HEK293 (cell line): Measurements from ENCODE around the gene BTRC.

Experiments
- CTCF ChIA-PET: fragments of 350-600 bp; formaldehyde crosslinking; extraction: SDS; loops from one replicate; lab custom pipeline; 2021; ENCODE audit warnings: antibody characterized with exemption; lab: Yijun Ruan, JAX
- POLR2A ChIA-PET: fragments of 300-600 bp; formaldehyde crosslinking; extraction: SDS; loops from one replicate; lab custom pipeline; 2020; ENCODE audit warnings: antibody characterized with exemption, inconsistent platforms; lab: Yijun Ruan, JAX
- H3K27ac ChIP-seq: fragments of 200-500 bp; sonication (Bioruptor generic); 2 replicates; pipeline ENCODE4 v1.5.1; 2014; ENCODE audit warnings: low read depth, low read length, control low read depth, inconsistent platforms; ENCODE audit errors: extremely low read depth
- H3K36me3 ChIP-seq, 2 experiments: fragments of 200-500 bp in 1 of 2; sonication (Bioruptor generic) in 1 of 2; 1 replicate in 1 of 2; 2 replicates in 1 of 2; pipeline ENCODE4 v1.5.1; 2014 to 2017; ENCODE audit warnings: inconsistent platforms in 2 of 2, low read length in 2 of 2; ENCODE audit not compliant: control insufficient read depth in 2 of 2, insufficient read depth in 1 of 2
- H3K4me1 ChIP-seq: fragments of 200-500 bp; sonication (Bioruptor generic); 2 replicates; pipeline ENCODE4 v1.5.1; 2014; ENCODE audit warnings: mild to moderate bottlenecking, low read length, inconsistent platforms; ENCODE audit not compliant: control insufficient read depth, insufficient read depth
- H3K4me3 ChIP-seq: 2 replicates; pipeline ENCODE4 v1.5.1; 2011; ENCODE audit warnings: low read depth, mild to moderate bottlenecking, control low read depth, low read length, moderate library complexity
- H3K9me3 ChIP-seq: fragments of 200-500 bp; sonication (Bioruptor generic); 2 replicates; pipeline ENCODE4 v1.5.1; 2014; ENCODE audit warnings: low read depth, low read length, inconsistent platforms; ENCODE audit not compliant: control insufficient read depth, insufficient read depth
- GLI2 ChIP-seq: fragments of 450-650 bp; formaldehyde crosslinking; IDR thresholded peaks from 2 replicates; pipeline ENCODE4; 2017; ENCODE audit warnings: missing biosample characterization, missing genetic modification characterization, low read depth, borderline replicate concordance
- HOXD13 ChIP-seq: sonication (generic); formaldehyde crosslinking; IDR thresholded peaks from 2 replicates; pipeline ENCODE4 v1.8.0; 2022; ENCODE audit warnings: missing genetic modification reagents, borderline replicate concordance
- SP3 ChIP-seq: fragments of 450-650 bp; formaldehyde crosslinking; IDR thresholded peaks from 2 replicates; pipeline ENCODE4 v1.5.1; 2016; ENCODE audit warnings: missing biosample characterization, missing genetic modification characterization
- ZBTB17 ChIP-seq: fragments of 450-650 bp; formaldehyde crosslinking; IDR thresholded peaks from 2 replicates; pipeline ENCODE4 v1.5.1; 2016; ENCODE audit warnings: missing biosample characterization, missing genetic modification characterization
- ZFHX2 ChIP-seq: fragments of 450-650 bp; formaldehyde crosslinking; conservative IDR thresholded peaks from 2 replicates; pipeline ENCODE4 v1.5.1; 2016; ENCODE audit warnings: missing biosample characterization, missing genetic modification characterization
- ZIC2 ChIP-seq: fragments of 450-650 bp; formaldehyde crosslinking; IDR thresholded peaks from 2 replicates; pipeline ENCODE4 v1.5.1; 2016; ENCODE audit warnings: missing biosample characterization, missing genetic modification characterization
- ZNF146 ChIP-seq: fragments of 450-650 bp; formaldehyde crosslinking; IDR thresholded peaks from 2 replicates; pipeline ENCODE4 v1.5.1; 2016; ENCODE audit warnings: missing biosample characterization, missing genetic modification characterization
- ZNF2 ChIP-seq: fragments of 450-650 bp; formaldehyde crosslinking; IDR thresholded peaks from 2 replicates; pipeline ENCODE4 v1.5.1; 2016; ENCODE audit warnings: missing biosample characterization, missing genetic modification characterization
- ZNF335 ChIP-seq: fragments of 450-650 bp; formaldehyde crosslinking; conservative IDR thresholded peaks from 2 replicates; pipeline ENCODE4 v1.5.1; 2016; ENCODE audit warnings: missing biosample characterization, missing genetic modification characterization
- ZNF423 ChIP-seq: fragments of 450-650 bp; formaldehyde crosslinking; IDR thresholded peaks from 2 replicates; pipeline ENCODE4 v1.5.1; 2016; ENCODE audit warnings: missing biosample characterization, missing genetic modification characterization
- ZNF610 ChIP-seq: fragments of 450-650 bp; formaldehyde crosslinking; IDR thresholded peaks from 2 replicates; pipeline ENCODE4 v1.5.1; 2016; ENCODE audit warnings: missing biosample characterization, missing genetic modification characterization, borderline replicate concordance
- ZNF621 ChIP-seq: fragments of 450-650 bp; formaldehyde crosslinking; IDR thresholded peaks from 2 replicates; pipeline ENCODE4 v1.5.1; 2017; ENCODE audit warnings: missing biosample characterization, missing genetic modification characterization
- ZNF639 ChIP-seq: fragments of 450-650 bp; formaldehyde crosslinking; IDR thresholded peaks from 2 replicates; pipeline ENCODE4 v1.5.1; 2016; ENCODE audit warnings: missing biosample characterization, missing genetic modification characterization
- ZNF677 ChIP-seq: fragments of 450-650 bp; IDR thresholded peaks from 2 replicates; pipeline ENCODE4 v1.5.0; 2018; ENCODE audit warnings: missing biosample characterization, mild to moderate bottlenecking, missing genetic modification characterization, moderate library complexity
- ZNF785 ChIP-seq: fragments of 450-650 bp; formaldehyde crosslinking; IDR thresholded peaks from 2 replicates; pipeline ENCODE4 v1.5.1; 2016; ENCODE audit warnings: missing biosample characterization, missing genetic modification characterization
- ZSCAN30 ChIP-seq: fragments of 450-650 bp; IDR thresholded peaks from 2 replicates; pipeline ENCODE4 v1.5.1; 2018; ENCODE audit warnings: missing biosample characterization, mild to moderate bottlenecking, missing genetic modification characterization, moderate library complexity
- TF ChIP-seq, protein P1 (sequence below): fragments of 450-650 bp; formaldehyde crosslinking; IDR thresholded peaks from 2 replicates; pipeline ENCODE4 v1.5.1; 2016; ENCODE audit warnings: missing biosample characterization, missing genetic modification characterization
- TF ChIP-seq, protein P2 (sequence below): fragments of 450-650 bp; formaldehyde crosslinking; IDR thresholded peaks from 2 replicates; pipeline ENCODE4 v1.5.1; 2017; ENCODE audit warnings: missing biosample characterization, missing genetic modification characterization
- TF ChIP-seq, protein P3 (sequence below): IDR thresholded peaks from 2 replicates; pipeline ENCODE4 v1.6.1; 2011; ENCODE audit warnings: mild to moderate bottlenecking, low read depth, low read length, borderline replicate concordance

BTRC gene

GRCh38 chr10:101529207-101529606 is 175.2 kb downstream of the BTRC start (continued):
- TF ChIP-seq, protein P1, sequence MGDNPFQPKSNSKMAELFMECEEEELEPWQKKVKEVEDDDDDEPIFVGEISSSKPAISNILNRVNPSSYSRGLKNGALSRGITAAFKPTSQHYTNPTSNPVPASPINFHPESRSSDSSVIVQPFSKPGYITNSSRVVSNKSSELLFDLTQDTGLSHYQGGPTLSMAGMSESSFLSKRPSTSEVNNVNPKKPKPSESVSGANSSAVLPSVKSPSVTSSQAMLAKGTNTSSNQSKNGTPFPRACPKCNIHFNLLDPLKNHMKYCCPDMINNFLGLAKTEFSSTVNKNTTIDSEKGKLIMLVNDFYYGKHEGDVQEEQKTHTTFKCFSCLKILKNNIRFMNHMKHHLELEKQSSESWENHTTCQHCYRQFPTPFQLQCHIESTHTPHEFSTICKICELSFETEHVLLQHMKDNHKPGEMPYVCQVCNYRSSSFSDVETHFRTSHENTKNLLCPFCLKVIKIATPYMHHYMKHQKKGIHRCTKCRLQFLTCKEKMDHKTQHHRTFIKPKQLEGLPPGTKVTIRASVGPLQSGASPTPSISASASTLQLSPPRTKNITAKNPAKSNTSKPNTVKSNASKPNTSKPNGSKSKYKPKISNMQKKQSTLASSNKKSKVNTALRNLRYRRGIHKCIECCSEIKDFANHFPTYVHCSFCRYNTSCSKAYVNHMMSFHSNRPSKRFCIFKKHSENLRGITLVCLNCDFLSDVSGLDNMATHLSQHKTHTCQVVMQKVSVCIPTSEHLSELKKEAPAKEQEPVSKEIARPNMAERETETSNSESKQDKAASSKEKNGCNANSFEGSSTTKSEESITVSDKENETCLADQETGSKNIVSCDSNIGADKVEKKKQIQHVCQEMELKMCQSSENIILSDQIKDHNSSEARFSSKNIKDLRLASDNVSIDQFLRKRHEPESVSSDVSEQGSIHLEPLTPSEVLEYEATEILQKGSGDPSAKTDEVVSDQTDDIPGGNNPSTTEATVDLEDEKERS (tag by site-specific recombination), result no peak
- TF ChIP-seq ZIC2 (tag by site-specific recombination) (no peak), ZNF677 (tag by site-specific recombination) (no peak)

- CTCF ChIA-PET, result interaction anchor here (0.7 to 2.0 kb wide), 2 partner anchors 34 to 316 kb away, joined by 3 to 6 read pairs; no protein-coding TSS in a partner anchor
- Histone ChIP-seq H3K9me3 (no peaks in the 10 kb centered on the region), H3K4me3 (no peak overlapping the region)
Measured at GRCh38 chr10:101529725-101530553, 176.0 kb downstream of the BTRC start.

GRCh38 chr10:101535949-101536348 is 182.0 kb downstream of the BTRC start:
- POLR2A ChIA-PET, result no interaction called here
- no peak for TF ChIP-seq ZSCAN30 (tag by site-specific recombination)
- TF ChIP-seq ZBTB17, result no peak
- no peak for TF ChIP-seq ZIC2 (tag by site-specific recombination)
- no peak for TF ChIP-seq ZNF2 (tag by site-specific recombination)
- TF ChIP-seq ZNF621, result no peak
- TF ChIP-seq SP3 (tag by site-specific recombination), result no peak
- TF ChIP-seq, all 188 proteins: peak for 0
- Histone ChIP-seq H3K4me3 (no peak overlapping the region), H3K27ac (no peak overlapping the region), H3K36me3 (peaks cover 13 to 55% of the 10 kb centered on the region in 2 experiments), H3K4me1 (no peaks in the 10 kb centered on the region), H3K9me3 (no peaks in the 10 kb centered on the region)
- CTCF ChIA-PET, result interaction anchor here (0.6 to 3.0 kb wide), 22 partner anchors 8 to 322 kb away, joined by 3 to 11 read pairs (median 4); no protein-coding TSS in a partner anchor

More at GRCh38 chr10:101529725-101530553, 176.0 kb downstream of the BTRC start:
- H3K27ac ChIP-seq, result no peak overlapping the region
- POLR2A ChIA-PET, result no interaction called here
- TF ChIP-seq HOXD13 (no peak), ZNF423 (tag by site-specific recombination) (no peak), ZNF610 (tag by site-specific recombination) (no peak), ZNF785 (tag by site-specific recombination) (no peak), ZFHX2 (no peak), ZNF146 (tag by site-specific recombination) (no peak), ZNF335 (tag by site-specific recombination) (no peak), ZNF639 (tag by site-specific recombination) (no peak), GLI2 (tag by site-specific recombination) (no peak)
- TF ChIP-seq, protein P2, sequence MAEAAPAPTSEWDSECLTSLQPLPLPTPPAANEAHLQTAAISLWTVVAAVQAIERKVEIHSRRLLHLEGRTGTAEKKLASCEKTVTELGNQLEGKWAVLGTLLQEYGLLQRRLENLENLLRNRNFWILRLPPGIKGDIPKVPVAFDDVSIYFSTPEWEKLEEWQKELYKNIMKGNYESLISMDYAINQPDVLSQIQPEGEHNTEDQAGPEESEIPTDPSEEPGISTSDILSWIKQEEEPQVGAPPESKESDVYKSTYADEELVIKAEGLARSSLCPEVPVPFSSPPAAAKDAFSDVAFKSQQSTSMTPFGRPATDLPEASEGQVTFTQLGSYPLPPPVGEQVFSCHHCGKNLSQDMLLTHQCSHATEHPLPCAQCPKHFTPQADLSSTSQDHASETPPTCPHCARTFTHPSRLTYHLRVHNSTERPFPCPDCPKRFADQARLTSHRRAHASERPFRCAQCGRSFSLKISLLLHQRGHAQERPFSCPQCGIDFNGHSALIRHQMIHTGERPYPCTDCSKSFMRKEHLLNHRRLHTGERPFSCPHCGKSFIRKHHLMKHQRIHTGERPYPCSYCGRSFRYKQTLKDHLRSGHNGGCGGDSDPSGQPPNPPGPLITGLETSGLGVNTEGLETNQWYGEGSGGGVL (tag by site-specific recombination), result no peak
- TF ChIP-seq, protein P3, sequence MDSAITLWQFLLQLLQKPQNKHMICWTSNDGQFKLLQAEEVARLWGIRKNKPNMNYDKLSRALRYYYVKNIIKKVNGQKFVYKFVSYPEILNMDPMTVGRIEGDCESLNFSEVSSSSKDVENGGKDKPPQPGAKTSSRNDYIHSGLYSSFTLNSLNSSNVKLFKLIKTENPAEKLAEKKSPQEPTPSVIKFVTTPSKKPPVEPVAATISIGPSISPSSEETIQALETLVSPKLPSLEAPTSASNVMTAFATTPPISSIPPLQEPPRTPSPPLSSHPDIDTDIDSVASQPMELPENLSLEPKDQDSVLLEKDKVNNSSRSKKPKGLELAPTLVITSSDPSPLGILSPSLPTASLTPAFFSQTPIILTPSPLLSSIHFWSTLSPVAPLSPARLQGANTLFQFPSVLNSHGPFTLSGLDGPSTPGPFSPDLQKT, result no peak
- TF ChIP-seq, all 188 proteins: peak for 0
- H3K4me1 ChIP-seq, result 0 out of 2 replicates have a peak, but pooled peaks cover under 1% of the 10 kb centered on the region
- peaks cover 10 to 26% of the 10 kb centered on the region in 2 experiments; a peak in 2 of 3 replicates for H3K36me3 ChIP-seq
